ENCODE results near the gene SMAP1. TPM values are rescaled to one million over a fixed set of nuclear protein-coding genes. Genes with fewer than 3 reads are reported as not detected.

Gene SMAP1
- total RNA-seq, 2 donors from 2014 or later = 26.0 to 30.3 TPM

- Histone ChIP-seq H3K36me3 (no peaks in the 10 kb centered on the region), H3K27ac (no peak overlapping the region), H3K4me1 (replicated peaks) (no peaks in the 10 kb centered on the region), H3K9me3 (no peaks in the 10 kb centered on the region), H3K4me3 (no peak overlapping the region), H3K27me3 (replicated peaks; ENCODE audit: insufficient read depth) (no peaks in the 10 kb centered on the region)
- TF ChIP-seq CTCF (IDR thresholded peaks at IDR 0.05) = no peak
- TF ChIP-seq POLR2AphosphoS5 (IDR thresholded peaks at IDR 0.05) = no peak
- TF ChIP-seq POLR2A (IDR thresholded peaks at IDR 0.05) = no peak
- intact Hi-C loops (cut with DNase I) = loop anchor here (2.0 to 5.0 kb wide), 2 partner anchors 177 to 249 kb away; partner anchors contain the start of gene B3GAT2
- no peak for DNase-seq (ENCODE audit: low spot score)
- 92% methylated on average over 2 of the region's 2 CpGs for WGBS
Measured at GRCh38 chr6:70707893-70708292, 40.2 kb downstream of the SMAP1 start.

GRCh38 chr6:70708448-70708847 is 40.8 kb downstream of the SMAP1 start:
- H3K27me3 ChIP-seq (replicated peaks; ENCODE audit: insufficient read depth) = no peaks in the 10 kb centered on the region
- H3K9me3 ChIP-seq = no peaks in the 10 kb centered on the region
- no peak overlapping the region for H3K27ac ChIP-seq
- no peaks in the 10 kb centered on the region for H3K4me1 ChIP-seq (replicated peaks)
- no peaks in the 10 kb centered on the region for H3K36me3 ChIP-seq
- no peak for DNase-seq (ENCODE audit: low spot score)
- TF ChIP-seq POLR2AphosphoS5 (IDR thresholded peaks at IDR 0.05) = no peak
- no peak for TF ChIP-seq POLR2A (IDR thresholded peaks at IDR 0.05)
- TF ChIP-seq CTCF (IDR thresholded peaks at IDR 0.05) = no peak
- intact Hi-C loops (cut with DNase I) = loop anchor here (5.0 kb wide), 1 partner anchor 249 kb away; the partner anchor contains the start of gene B3GAT2
- WGBS = 94% methylated on average over 2 of the region's 2 CpGs
- no peak overlapping the region for H3K4me3 ChIP-seq

GRCh38 chr6:70709826-70710225 is 42.1 kb downstream of the SMAP1 start:
- intact Hi-C loops (cut with DNase I) = loop anchor here (5.0 kb wide), 1 partner anchor 247 kb away; the partner anchor contains the start of gene B3GAT2
- no peak for DNase-seq (ENCODE audit: low spot score)
- H3K4me3 ChIP-seq = no peak overlapping the region
- WGBS = 86% methylated on average over 3 of the region's 3 CpGs
- no peaks in the 10 kb centered on the region for H3K9me3 ChIP-seq
- no peak overlapping the region for H3K27ac ChIP-seq
- H3K4me1 ChIP-seq (replicated peaks) = no peaks in the 10 kb centered on the region
- no peak for TF ChIP-seq POLR2AphosphoS5 (IDR thresholded peaks at IDR 0.05)
- TF ChIP-seq POLR2A (IDR thresholded peaks at IDR 0.05) = no peak
- TF ChIP-seq CTCF (IDR thresholded peaks at IDR 0.05) = no peak
- no peaks in the 10 kb centered on the region for H3K36me3 ChIP-seq
- no peaks in the 10 kb centered on the region for H3K27me3 ChIP-seq (replicated peaks; ENCODE audit: insufficient read depth)

GRCh38 chr6:70714716-70715257 is 47.1 kb downstream of the SMAP1 start:
- H3K9me3 ChIP-seq = no peaks in the 10 kb centered on the region
- H3K27me3 ChIP-seq (replicated peaks; ENCODE audit: insufficient read depth) = no peaks in the 10 kb centered on the region
- no peak for DNase-seq (ENCODE audit: low spot score)
- no peak overlapping the region for H3K4me3 ChIP-seq
- no peaks in the 10 kb centered on the region for H3K4me1 ChIP-seq (replicated peaks)
- no peaks in the 10 kb centered on the region for H3K36me3 ChIP-seq
- TF ChIP-seq POLR2AphosphoS5 (IDR thresholded peaks at IDR 0.05) (no peak), CTCF (IDR thresholded peaks at IDR 0.05) (no peak)
- H3K27ac ChIP-seq = no peak overlapping the region
- intact Hi-C loops (cut with DNase I) = no loop called here

GRCh38 chr6:70717038-70717801 is 49.5 kb downstream of the SMAP1 start:
- WGBS = 81% methylated on average over 5 of the region's 5 CpGs
- DNase-seq (ENCODE audit: low spot score) = no peak
- no peaks in the 10 kb centered on the region for H3K36me3 ChIP-seq
- no peaks in the 10 kb centered on the region for H3K9me3 ChIP-seq
- H3K4me3 ChIP-seq = no peak overlapping the region
- no peaks in the 10 kb centered on the region for H3K27me3 ChIP-seq (replicated peaks; ENCODE audit: insufficient read depth)
- intact Hi-C loops (cut with DNase I) = no loop called here
- no peak overlapping the region for H3K27ac ChIP-seq
- H3K4me1 ChIP-seq (replicated peaks) = no peaks in the 10 kb centered on the region
- TF ChIP-seq POLR2A (IDR thresholded peaks at IDR 0.05) (no peak), POLR2AphosphoS5 (IDR thresholded peaks at IDR 0.05) (no peak), CTCF (IDR thresholded peaks at IDR 0.05) (no peak)

Measured in prostate gland (tissue), 2 donors.